ENCODE data around the gene LHFPL6.

- TF ChIP-seq RCOR1 (IDR thresholded peaks at IDR 0.05; ENCODE audit: low read depth, low read length) (no peak), POLR2AphosphoS2 (conservative IDR thresholded peaks at IDR 0.05; ENCODE audit: low read length) (no peak), CTCF (IDR thresholded peaks at IDR 0.05) (no peak), NFE2L2 (conservative IDR thresholded peaks at IDR 0.05; ENCODE audit: low read length) (no peak), TP53 (CRISPR knock-in tag; IDR thresholded peaks at IDR 0.05) (no peak), EHF (CRISPR knock-in tag; IDR thresholded peaks at IDR 0.05) (no peak)
These were observed 267.3 kb downstream of the LHFPL6 start for GRCh38 chr13:39335721-39336120.
